Measurements from ENCODE around the gene STARD13.

- TF ChIP-seq, protein P1, sequence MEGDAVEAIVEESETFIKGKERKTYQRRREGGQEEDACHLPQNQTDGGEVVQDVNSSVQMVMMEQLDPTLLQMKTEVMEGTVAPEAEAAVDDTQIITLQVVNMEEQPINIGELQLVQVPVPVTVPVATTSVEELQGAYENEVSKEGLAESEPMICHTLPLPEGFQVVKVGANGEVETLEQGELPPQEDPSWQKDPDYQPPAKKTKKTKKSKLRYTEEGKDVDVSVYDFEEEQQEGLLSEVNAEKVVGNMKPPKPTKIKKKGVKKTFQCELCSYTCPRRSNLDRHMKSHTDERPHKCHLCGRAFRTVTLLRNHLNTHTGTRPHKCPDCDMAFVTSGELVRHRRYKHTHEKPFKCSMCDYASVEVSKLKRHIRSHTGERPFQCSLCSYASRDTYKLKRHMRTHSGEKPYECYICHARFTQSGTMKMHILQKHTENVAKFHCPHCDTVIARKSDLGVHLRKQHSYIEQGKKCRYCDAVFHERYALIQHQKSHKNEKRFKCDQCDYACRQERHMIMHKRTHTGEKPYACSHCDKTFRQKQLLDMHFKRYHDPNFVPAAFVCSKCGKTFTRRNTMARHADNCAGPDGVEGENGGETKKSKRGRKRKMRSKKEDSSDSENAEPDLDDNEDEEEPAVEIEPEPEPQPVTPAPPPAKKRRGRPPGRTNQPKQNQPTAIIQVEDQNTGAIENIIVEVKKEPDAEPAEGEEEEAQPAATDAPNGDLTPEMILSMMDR (IDR thresholded peaks at IDR 0.05; ENCODE audit: low read length): no peak
- no peak for TF ChIP-seq EZH2phosphoT487 (IDR thresholded peaks at IDR 0.05; ENCODE audit: low read length)
Measured at GRCh38 chr13:33230178-33230881, 55.2 kb downstream of the STARD13 start.

Data from MM.1S (cell line).